Smooth muscle cell of the brain vasculature (primary cell): ENCODE data around the gene ELF3.
"Not testable (repeated sequence)": the region's sequence is repeated elsewhere in the genome, so short reads cannot be mapped to it uniquely, and the experiment has no call there.

Experiments
- DNase-seq: peaks from one replicate; pipeline ENCODE4 v3.0.0-alpha.2; 2012; ENCODE audit warnings: low read depth, low spot score

The ELF3 gene

DNA sequence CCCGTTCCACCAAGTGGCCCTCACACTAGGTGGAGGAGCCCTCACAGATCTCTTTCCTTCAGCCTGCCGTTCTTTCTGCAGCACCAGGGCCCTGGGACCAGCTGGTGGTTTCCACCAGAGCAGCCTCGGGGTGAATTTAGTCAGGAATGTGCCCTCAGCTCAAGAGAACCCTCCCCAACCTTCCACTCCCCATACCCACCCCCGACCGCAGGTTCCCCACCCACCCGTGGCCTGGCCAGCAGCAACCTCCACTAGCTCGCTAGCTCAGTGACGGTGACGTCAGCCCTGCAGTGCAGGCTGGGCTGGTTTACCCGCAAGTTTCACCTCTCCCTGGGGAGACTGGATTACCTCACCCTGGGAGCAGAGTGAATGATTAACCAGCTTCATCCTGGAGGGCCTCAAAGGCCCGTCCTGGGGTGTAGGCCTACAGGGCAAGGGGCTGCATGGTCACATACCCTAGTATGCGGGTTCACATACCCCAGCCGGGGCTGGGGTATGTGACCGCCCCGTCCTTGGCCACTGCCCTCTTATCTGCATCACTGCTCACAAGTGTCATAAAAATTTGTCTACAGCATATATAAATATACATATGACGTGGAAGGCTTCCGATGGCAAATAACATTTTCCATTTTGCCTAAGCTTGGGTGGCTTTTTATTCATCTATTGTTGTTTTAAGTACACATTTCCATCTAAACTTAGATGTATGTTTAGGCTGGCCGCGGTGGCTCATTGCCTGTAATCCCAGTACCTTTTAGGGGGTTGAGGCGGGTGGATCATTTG is 24.5 kb downstream of the ELF3 start:
- peak; percentile 91 for DNase-seq

DNA sequence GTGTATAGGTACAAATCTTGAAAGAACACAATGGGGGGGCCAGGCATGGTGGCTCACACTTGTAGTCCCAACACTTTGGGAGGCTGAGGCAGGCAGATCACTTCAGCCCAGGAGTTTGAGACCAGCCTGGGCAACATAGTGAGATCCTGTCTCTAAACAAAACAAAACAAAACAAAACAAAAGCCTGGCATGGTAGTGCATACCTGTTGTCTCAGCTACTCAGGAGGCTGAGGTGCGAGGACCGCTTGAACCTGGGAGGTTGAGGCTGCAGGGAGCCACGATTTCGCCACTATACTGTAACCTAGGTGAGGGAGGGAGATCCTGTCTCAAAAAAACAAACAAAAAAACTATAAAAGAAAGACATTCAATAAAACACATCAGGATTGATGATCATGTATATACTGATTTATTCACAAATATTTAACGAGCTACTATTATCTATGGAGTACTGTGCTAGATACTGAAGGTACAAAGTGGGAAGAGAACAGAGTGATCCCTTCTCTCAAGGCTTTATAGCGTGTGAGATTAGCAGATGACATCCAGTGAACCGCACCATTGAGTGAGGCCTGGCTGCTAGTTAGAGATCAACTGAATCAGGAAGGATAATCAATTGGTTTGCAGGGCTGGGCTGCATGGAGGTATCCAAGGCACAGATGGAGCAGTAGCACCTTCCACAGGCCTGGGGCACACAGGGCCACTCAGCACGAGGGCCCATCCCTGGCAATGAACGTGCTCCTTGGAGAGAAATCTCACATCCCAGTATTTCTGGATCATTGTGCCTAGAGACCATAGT is 26.4 kb downstream of the ELF3 start:
- no peak for DNase-seq

DNA sequence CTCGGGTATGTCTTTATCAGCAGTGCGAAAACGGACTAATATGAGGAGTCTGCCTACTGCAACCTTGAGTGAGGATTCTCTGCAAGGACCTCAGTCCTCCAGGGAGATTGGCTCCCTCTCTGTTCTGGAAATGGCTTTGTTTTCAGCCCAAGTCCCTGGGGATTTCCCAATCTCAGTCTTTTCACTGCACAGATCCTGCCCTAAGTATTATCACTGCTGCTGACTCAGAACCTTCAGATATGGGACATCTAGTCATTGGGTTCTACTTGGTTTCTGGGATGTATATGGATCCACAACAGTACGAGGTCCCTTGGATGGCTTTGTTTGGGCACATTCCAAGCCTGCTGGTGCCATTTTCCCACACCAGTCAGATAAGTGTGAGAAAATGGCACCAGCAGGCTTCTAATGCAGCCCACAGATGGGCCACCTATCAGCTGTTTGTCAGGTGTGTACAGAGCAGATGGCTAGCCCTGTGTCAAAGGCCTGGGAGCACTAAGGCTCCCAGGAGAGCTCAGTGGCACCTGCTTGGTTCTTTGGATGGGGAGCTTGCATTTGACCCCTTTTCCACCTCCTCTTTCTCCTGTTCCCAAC is 27.4 kb downstream of the ELF3 start:
- no peak for DNase-seq

DNA sequence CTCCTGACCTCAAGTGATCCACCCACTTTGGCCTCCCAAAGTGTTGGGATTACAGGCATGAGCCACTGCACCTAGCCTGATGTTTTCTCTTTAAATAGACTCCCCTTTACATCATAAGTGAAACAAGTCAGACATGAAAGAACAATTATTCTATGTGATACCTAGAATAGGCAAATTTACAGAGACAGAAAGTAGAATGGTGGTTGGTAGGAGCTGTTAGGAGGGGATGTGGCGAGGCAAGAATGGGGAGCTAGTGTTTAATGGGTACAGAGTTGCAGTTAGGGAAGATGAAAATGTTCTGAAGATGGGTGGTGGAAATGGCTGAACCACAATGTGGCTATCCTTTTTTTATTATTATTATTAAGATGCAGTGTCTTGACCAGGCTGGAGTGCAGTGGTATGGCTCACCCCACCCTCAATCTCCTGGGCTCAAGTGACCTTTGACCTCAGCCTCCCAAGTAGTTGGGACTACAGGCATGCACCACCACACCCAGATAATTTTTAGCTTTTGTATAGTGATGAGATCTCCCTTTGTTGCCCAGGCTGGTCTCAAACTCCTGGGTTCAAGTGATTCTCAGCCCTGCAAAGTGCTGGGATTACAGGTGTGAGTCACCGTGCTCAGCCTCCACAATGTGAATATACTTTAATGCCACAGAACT is 28.4 kb downstream of the ELF3 start:
- no peak for DNase-seq

DNA sequence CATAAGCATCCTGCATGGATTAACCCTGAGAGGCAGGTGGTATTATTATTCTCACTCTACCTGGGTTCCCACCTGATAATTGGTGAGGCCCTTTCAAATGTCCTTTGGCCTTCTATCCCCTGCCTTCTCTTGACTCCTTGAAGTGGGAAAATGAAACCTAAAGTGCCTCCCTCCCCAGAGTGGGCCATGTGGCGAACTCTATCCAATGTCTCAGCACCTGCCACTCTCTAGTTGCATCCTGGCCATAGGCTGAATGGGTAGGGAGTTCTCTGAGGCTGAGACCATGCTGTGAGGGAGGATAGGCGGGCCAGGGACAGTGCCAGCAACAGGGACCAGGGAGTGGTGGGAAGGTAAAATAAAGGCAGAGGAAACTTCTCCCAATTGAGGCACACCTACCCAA is 35.3 kb downstream of the ELF3 start:
- DNase-seq, result no peak

DNA sequence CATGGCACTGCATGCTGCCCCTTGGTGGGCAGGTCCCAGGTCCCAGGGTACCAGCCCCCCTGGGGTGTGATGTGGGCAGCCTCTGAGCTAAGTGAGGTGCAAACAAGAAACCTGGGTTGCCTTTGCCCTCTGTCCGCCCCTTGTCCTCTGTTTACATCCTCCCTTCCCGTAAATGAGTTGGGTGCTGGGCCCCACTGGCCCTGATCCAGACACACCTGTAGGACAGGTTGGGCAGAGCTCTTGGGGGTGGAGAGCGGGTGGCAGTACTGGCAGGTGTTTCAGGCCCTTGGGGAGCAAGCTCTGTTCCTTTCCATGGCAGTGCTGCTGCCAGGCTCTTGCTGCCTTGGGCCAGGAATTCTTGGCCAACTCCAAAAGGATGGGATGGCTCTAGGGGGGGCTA is 35.8 kb downstream of the ELF3 start:
- DNase-seq, result no peak

DNA sequence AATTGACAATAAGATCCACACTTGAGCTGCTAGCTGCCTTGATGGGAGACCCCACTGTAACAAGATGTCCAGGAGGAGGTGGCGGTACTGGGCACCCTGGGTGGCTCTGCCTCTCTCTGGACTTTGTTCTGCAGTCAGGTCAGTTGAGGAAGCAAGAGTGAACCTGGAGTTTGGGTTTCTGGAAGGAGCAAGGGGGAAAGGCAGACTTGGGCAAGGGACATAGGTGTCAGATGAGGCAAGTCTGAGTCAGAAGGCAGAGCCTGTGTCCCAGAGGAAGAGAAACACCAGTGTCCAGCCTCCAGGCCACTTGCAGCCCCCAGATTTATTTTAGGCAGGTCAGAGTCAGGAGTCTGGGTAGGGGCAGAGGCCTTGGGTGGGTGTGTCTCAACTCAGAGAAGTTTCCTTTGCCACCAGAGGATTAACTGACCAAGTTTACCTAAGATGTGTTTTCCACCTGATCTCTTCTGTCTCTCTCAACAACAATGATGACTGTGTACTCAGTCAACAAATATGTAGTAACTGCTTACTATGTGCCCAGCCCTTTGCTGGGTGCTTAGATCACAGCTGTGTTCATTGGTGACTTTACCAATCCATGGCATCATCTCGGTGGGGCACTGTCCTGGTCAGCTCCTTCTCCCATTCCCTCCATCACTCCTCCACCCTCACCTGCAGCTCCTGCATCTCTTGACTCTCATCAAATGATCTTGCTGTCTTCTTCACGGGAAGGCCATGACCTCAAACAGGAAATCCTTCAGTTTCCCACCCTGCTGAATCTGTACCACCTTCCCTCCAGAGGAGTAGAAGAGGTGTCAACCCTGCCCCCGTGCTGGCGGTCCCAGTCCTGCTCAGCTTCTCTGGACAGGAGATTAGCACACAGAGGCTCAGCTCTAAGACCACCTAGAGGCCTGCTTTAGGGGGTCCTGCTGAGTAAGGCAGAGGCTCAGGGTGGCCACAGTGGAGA is 36.6 kb downstream of the ELF3 start:
- no peak for DNase-seq

DNA sequence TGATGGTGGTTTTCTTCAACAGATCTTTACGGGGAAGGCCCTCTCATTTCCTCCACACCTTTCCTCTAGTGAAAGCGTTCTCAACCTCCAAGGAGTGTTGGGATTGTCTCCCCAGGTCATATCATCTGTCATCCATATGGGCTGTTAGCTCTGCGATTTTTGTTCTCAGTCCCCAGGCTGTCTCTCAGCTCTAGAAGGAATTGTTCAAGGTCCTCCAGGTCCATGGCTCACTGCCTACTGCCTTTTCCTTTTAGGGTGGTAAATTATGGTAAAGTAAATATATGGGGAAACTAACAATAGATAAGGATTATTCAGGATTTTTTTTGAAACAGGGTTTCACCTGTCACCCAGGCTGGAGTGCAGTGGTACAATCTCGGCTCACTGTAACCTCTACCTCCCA is 37.6 kb downstream of the ELF3 start:
- no peak for DNase-seq

DNA sequence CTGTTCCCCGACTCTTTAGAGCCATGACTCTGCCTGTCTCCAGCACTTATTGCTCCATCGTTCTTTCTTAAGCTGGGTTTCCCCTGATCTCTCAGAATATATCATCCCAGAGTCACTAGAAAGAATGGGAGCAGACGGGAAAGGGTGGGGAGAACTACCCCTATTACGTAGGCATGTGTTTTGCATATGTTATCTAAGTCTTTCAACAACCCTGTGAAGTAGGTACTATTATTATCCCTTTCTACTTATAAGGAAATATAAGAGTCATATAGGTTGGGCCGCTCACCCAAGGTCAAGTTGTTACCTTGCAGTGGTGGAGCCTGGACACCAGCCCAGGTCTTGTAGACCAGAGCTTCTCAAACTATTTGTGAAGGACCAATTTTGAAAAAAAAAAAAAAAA is 38.7 kb downstream of the ELF3 start:
- no peak for DNase-seq

DNA sequence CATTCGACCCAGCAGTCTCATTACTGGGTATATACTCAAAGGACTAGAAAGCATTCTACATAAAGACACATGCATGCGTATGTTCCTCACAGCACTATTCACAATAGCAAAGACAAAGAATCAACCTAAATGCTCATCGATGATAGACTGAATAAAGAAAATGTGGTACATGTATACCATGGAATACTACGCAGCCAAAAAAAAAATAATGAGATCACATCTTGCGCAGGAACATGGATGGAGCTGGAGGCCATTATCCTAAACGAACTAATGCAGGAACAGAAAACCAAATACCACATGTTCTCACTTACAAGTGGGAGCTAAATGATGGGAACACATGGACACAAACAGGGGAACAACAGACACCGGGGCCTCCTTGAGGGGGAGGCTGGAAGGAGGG is 43.7 kb downstream of the ELF3 start:
- no peak for DNase-seq

DNA sequence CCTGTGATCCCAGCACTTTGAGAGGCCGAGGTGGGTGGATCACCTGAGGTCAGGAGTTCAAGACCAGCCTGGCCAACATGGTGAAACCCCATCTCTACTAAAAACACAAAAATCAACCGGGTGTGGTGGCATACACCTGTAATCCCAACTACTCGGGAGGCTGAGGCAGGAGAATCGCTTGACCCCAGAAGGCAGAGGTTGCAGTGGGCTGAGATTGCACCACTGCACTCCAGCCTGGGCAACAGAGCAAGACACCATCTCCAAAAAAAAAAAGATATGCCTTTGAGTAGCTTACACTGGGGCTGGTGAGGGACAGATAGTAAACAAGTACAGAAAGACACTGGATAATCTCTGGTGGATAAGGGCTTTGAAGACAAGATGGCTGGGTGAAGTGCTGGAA is 44.3 kb downstream of the ELF3 start:
- not testable (repeated sequence) for DNase-seq

DNA sequence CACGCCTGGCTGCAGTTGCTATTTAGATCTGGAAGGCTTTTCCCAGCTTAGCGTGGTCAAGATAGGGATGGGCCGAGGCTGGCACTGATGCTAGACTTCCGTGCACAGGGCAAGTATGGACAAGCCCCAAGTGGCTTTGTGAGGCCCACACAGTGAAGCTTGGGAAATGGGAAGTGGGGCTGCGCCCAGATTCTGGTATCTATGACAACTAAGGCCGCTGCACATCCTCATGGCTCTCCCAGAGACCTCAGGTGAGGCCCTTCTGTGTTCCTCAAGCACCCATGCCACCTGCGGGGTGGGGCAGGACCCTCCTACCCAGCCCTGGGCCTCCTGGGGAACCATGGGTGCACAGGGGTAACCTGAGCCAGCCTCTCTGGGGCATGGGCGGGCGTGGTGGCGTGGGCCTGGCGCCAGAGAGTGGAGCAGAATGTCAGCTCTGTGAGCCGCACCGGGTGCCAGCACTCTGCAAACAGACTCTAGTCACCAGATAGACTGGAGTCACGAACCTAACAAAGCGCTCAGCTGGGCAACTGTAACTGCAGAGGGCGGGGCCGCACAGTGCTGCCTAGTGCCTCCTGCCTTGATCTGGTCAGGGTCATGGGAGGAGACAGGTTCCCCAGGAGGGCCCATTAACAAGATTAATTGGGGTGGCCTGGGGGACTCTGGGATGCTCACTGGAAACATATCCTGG is 46.4 kb downstream of the ELF3 start:
- no peak for DNase-seq

DNA sequence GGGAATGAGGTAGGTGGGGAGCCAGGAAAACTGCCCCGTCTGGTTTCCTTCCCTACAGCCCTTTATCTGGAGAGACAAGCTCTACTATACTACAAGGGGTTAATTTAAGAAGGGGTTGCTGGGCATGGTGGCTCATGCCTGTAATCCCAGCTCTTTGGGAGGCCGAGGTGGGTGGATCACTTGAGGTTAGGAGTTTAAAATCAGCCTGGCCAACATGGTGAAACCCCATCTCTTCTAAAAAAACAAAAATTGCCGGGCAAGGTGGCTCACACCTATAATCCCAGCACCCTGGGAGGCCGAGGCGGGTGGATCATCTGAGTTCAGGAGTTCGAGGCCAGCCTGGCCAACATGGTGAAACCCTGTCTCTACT is 46.9 kb downstream of the ELF3 start:
- not testable (repeated sequence) for DNase-seq

DNA sequence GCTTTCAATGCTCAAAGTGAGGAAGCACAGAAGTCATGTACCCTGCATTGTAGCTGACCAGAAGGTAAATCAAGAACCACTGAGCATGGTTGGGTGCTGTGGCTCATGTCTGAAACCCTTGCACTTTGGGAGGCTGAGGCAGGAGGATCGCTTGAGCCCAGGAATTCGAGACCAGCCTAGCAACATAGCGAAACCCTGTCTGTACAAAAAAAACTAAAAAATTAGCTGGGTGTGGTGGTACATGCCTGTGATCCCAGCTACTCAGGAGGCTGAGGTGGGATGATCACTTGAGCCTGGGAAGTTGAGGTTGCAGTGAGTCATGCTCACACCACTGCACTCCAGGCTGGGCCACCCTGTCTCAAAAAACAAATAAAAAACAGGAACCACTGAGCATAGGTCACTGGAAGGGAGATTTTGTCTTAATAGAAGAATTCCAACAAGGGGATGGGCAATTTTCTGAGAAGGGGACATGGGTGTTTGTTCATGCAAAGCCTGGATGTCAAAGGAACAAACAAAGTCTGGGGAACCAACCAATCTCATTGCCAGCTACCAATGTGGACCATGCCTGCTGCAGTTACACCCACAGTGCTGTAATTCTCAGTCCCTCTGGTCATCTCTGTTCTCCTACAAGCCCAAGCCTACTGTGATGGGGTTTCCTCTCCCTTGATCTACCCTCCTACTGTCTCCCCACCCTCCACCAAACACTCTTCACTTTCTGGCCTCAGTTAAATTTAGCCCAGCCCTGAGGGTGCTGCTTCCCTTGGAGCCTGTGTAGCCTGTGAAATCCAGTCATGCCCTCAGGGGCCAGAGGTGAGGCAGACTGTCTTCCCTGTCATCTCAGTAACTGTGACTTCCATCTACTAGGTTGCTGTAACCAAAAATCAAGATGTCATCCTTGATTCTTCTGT is 47.9 kb downstream of the ELF3 start:
- no peak for DNase-seq

DNA sequence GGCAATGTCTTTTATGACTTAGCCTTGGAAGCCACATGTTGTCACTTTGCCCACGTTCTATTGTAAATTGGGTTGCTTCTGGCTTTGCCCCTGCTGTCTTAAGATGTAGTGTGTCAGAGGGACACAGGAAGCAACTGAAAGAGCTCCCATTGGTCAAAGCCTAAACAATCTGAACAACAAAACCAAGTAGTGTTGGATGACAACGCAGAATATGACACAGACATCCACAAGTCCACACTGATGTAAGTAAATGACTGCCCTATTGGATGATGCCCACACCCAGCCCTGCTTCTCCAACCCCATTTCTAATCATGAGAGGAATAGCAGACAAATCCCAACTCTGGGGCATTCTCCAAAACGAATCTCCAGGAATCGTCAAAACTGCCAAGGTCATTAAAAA is 50.7 kb downstream of the ELF3 start:
- DNase-seq, result no peak

DNA sequence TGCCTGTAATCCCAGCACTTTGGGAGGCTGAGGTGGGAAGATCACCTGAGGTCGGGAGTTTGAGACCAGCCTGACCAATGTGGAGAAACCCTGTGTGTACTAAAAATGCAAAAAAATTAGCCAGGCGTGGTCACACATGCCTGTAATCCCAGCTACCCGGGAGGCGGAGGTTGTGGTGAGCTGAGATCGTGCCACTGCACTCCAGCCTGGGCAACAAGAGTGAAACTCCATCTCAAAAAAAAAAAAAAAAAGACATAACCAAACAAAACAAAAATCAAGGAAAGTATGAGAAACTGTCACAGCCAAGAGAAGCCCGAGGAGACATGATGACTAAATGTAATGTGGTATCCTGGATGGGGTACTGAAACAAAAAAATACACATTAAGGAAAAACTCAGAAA is 51.4 kb downstream of the ELF3 start:
- DNase-seq, result not testable (repeated sequence)

DNA sequence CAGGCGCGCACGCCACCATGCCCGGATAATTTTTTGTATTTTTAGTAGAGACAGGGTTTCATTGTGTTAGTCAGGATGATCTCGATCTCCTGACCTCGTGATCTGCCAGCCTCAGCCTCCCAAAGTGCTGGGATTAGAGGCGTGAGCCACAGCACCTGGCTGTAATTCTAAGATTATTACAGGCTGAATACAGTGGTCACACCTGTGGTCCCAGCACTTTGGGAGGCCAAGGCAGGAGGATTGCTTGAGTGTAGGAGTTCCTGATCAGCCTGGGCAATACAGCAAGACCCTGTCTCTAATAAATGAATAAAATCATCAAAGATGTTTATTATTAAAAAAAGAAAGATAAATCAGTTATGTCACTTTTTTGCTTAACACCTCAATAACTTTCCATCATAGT is 52.2 kb downstream of the ELF3 start:
- DNase-seq, result not testable (repeated sequence)

DNA sequence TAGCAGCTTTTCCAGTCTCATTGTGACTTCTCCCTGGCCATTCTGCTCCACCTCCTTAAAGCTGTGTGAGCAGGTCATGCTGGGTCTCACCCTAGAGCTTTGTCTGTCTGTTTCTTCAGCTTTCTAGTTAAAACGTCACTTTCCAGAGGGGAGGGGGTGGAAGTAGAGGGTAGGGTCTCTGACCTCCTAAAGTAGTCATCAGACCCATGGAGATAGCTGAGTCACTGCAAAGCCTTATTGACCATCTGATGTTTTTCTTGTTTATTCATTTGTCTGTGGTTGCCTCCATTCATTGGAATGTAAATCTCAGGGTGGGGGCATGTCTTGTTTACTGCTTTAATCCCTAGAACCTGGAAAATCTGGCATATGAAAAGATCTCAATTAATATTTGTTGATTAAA is 52.7 kb downstream of the ELF3 start:
- DNase-seq, result no peak

DNA sequence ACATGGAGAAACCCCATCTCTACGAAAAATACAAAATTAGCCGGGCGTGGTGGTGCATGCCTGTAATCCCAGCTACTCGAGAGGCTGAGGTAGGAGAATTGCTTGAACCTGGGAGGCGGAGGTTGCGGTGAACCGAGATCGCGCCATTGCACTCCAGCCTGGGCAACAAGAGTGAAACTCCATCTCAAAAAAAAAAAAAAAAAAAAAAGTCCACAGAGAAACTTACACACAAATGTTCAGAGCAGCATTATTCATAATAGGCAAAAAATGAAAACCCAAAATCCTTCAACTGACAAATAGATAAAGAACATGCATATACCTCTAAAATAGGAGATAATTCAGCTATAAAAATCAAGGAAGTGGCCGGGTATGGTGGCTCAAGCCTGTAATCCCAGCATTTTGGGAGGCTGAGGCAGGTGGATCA is 54.5 kb downstream of the ELF3 start:
- not testable (repeated sequence) for DNase-seq
